ENCODE measurements around the gene MGLL. TPM values are rescaled to one million over a fixed set of nuclear protein-coding genes. Genes with fewer than 3 reads are reported as not detected.

Gene MGLL
- total RNA-seq, 1 donor from 2014 or later: 83.5 TPM

GRCh38 chr3:127651516-127652172 lies 170.7 kb downstream of the MGLL start:
- ATAC-seq (ENCODE audit: poor library complexity) (no peak), DNase-seq (no peak)
- intact Hi-C loops (cut with DNase I): loop anchor here (5.0 kb wide), 2 partner anchors 176 to 321 kb away; no protein-coding TSS in a partner anchor

GRCh38 chr3:127650236-127650635 lies 172.1 kb downstream of the MGLL start:
- intact Hi-C loops (cut with DNase I): loop anchor here (5.0 kb wide), 2 partner anchors 177 to 322 kb away; no protein-coding TSS in a partner anchor
- DNase-seq: no peak

GRCh38 chr3:127647845-127648204 lies 174.5 kb downstream of the MGLL start:
- ATAC-seq (ENCODE audit: poor library complexity) (no peak), DNase-seq (no peak)
- intact Hi-C loops (cut with DNase I): no loop called here

More at GRCh38 chr3:127650236-127650635, 172.1 kb downstream of the MGLL start:
- ATAC-seq (ENCODE audit: poor library complexity): no peak

GRCh38 chr3:127647166-127647844 lies 175.0 kb downstream of the MGLL start:
- intact Hi-C loops (cut with DNase I): no loop called here
- ATAC-seq (ENCODE audit: poor library complexity): no peak
- DNase-seq: no peak

GRCh38 chr3:127646501-127647046 lies 175.7 kb downstream of the MGLL start:
- ATAC-seq (ENCODE audit: poor library complexity): no peak
- intact Hi-C loops (cut with DNase I): no loop called here
- DNase-seq: no peak

GRCh38 chr3:127645371-127646015 lies 176.8 kb downstream of the MGLL start:
- no peak for DNase-seq
- intact Hi-C loops (cut with DNase I): no loop called here
- ATAC-seq (ENCODE audit: poor library complexity): no peak

GRCh38 chr3:127644641-127645370 lies 177.5 kb downstream of the MGLL start:
- DNase-seq (no peak), ATAC-seq (ENCODE audit: poor library complexity) (no peak)
- intact Hi-C loops (cut with DNase I): no loop called here

GRCh38 chr3:127640042-127640355 lies 182.3 kb downstream of the MGLL start:
- no peak for DNase-seq

GRCh38 chr3:127639173-127640041 lies 182.9 kb downstream of the MGLL start:
- intact Hi-C loops (cut with DNase I): no loop called here
- DNase-seq (no peak), ATAC-seq (ENCODE audit: poor library complexity) (no peak)

More at GRCh38 chr3:127640042-127640355, 182.3 kb downstream of the MGLL start:
- intact Hi-C loops (cut with DNase I): no loop called here
- ATAC-seq (ENCODE audit: poor library complexity): no peak

Other genes with a start within 250 kb of the MGLL start
- 17.8 TPM for gene TPRA1, start 231.8 kb downstream of the MGLL start, total RNA-seq
- 6.5 TPM for gene MCM2, start 224.1 kb downstream of the MGLL start, total RNA-seq
- gene PODXL2, start 193.3 kb downstream of the MGLL start, total RNA-seq: 0.94 TPM
- 33.0 TPM for gene ABTB1, start 149.6 kb downstream of the MGLL start, total RNA-seq
- 29.4 TPM for gene KBTBD12, start 92.7 kb upstream of the MGLL start, total RNA-seq
- gene SEC61A1, start 229.9 kb upstream of the MGLL start, total RNA-seq: 54.7 TPM

All from Right ventricle myocardium superior (tissue), 1 donor.